WERI-Rb-1 (cell line): ENCODE data around the gene ADCK1.
"Not testable (repeated sequence)": the region's sequence is repeated elsewhere in the genome, so short reads cannot be mapped to it uniquely, and the experiment has no call there.

Experiments used
- DNase-seq: peaks from one replicate; pipeline ENCODE4 v3.0.0-alpha.2; 2020
- H3K27ac ChIP-seq: fragments of 250-450 bp; sonication (Bioruptor Pico); 2 replicates; pipeline ENCODE4 v1.5.1; 2020; ENCODE audit warnings: mild to moderate bottlenecking, moderate library complexity
- H3K27me3 ChIP-seq: fragments of 250-450 bp; sonication (Bioruptor Pico); 2 replicates; pipeline ENCODE4 v1.5.1; 2021; ENCODE audit warnings: mild to moderate bottlenecking, low read depth, moderate library complexity; ENCODE audit not compliant: insufficient read depth, severe bottlenecking
- H3K36me3 ChIP-seq: fragments of 250-450 bp; sonication (Bioruptor Pico); 2 replicates; pipeline ENCODE4 v1.5.1; 2020; ENCODE audit warnings: mild to moderate bottlenecking, moderate library complexity
- H3K4me3 ChIP-seq: 2 replicates; pipeline ENCODE4 v1.5.1; 2011; ENCODE audit warnings: low read depth, mild to moderate bottlenecking, control low read depth, low read length
- H3K9me3 ChIP-seq: fragments of 250-450 bp; sonication (Bioruptor Pico); 2 replicates; pipeline ENCODE4 v1.5.1; 2021; ENCODE audit warnings: mild to moderate bottlenecking, moderate library complexity; ENCODE audit not compliant: severe bottlenecking
- TF ChIP-seq, protein P1 (sequence below): IDR thresholded peaks from 2 replicates; pipeline ENCODE4 v1.5.1; 2011; ENCODE audit warnings: low read depth, mild to moderate bottlenecking, control low read depth, inconsistent platforms, low read length

The ADCK1 gene

GRCh38 chr14:77882636-77883035 is 82.7 kb downstream of the ADCK1 start:
- DNase-seq = no peak
- Histone ChIP-seq H3K27ac (no peak overlapping the region; the same call in 1 of the 2 replicates), H3K36me3 (no peaks in the 10 kb centered on the region), H3K9me3 (no peaks in the 10 kb centered on the region), H3K27me3 (no peaks in the 10 kb centered on the region), H3K4me3 (no peak overlapping the region)
- TF ChIP-seq, protein P1, sequence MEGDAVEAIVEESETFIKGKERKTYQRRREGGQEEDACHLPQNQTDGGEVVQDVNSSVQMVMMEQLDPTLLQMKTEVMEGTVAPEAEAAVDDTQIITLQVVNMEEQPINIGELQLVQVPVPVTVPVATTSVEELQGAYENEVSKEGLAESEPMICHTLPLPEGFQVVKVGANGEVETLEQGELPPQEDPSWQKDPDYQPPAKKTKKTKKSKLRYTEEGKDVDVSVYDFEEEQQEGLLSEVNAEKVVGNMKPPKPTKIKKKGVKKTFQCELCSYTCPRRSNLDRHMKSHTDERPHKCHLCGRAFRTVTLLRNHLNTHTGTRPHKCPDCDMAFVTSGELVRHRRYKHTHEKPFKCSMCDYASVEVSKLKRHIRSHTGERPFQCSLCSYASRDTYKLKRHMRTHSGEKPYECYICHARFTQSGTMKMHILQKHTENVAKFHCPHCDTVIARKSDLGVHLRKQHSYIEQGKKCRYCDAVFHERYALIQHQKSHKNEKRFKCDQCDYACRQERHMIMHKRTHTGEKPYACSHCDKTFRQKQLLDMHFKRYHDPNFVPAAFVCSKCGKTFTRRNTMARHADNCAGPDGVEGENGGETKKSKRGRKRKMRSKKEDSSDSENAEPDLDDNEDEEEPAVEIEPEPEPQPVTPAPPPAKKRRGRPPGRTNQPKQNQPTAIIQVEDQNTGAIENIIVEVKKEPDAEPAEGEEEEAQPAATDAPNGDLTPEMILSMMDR = no peak

GRCh38 chr14:77883131-77883846 is 83.4 kb downstream of the ADCK1 start:
- Histone ChIP-seq H3K36me3 (no peaks in the 10 kb centered on the region), H3K9me3 (no peaks in the 10 kb centered on the region), H3K27me3 (no peaks in the 10 kb centered on the region), H3K27ac (no peak overlapping the region; the same call in 1 of the 2 replicates), H3K4me3 (no peak overlapping the region)
- DNase-seq = no peak
- TF ChIP-seq, protein P1 = no peak

DNA sequence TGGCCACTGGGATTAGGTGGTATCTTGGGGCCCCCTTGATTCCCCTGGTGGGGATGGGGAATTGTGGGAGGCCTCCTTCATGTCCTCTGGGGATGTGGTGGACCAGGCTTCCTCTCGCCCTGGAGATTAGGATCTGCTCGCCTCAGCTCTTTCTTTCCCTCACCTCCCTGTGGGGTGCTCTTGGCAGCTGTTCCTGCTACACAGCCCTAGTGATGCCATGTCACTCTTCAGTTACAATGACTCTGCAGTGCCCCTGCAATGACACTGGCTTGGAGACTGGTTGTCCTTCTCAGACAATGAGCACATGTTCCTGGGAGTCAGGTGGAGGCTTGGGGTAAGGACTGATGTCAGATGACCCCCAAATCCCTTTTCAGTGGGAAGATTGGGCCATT is 83.9 kb downstream of the ADCK1 start:
- Histone ChIP-seq H3K36me3 (no peaks in the 10 kb centered on the region), H3K27ac (no peak overlapping the region), H3K27me3 (no peaks in the 10 kb centered on the region), H3K4me3 (no peak overlapping the region), H3K9me3 (no peaks in the 10 kb centered on the region)
- TF ChIP-seq, protein P1 = no peak
- DNase-seq = no peak

DNA sequence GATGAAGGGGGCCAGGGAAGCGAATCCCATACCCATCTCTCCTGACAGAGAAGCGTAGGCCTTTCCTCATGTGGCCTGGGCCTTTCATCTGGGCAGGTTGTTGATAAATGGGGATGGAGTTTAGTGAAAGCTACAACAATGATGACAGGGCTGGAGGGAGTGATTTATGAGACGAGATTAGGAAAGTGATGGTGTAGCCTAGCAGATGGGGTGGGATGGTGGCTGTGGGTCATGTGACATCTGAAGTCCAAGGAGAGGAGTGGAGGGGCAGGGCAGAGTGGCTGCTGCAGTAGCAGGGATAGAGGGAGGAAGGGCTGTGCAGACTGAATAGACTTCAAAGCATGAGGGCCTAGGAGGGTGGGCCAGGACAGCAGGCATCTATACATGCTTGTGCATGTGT is 85.5 kb downstream of the ADCK1 start:
- Histone ChIP-seq H3K27me3 (no peaks in the 10 kb centered on the region), H3K4me3 (no peak overlapping the region), H3K27ac (no peak overlapping the region), H3K36me3 (no peaks in the 10 kb centered on the region), H3K9me3 (no peaks in the 10 kb centered on the region)
- DNase-seq = peak; percentile 71
- TF ChIP-seq, protein P1 = no peak

DNA sequence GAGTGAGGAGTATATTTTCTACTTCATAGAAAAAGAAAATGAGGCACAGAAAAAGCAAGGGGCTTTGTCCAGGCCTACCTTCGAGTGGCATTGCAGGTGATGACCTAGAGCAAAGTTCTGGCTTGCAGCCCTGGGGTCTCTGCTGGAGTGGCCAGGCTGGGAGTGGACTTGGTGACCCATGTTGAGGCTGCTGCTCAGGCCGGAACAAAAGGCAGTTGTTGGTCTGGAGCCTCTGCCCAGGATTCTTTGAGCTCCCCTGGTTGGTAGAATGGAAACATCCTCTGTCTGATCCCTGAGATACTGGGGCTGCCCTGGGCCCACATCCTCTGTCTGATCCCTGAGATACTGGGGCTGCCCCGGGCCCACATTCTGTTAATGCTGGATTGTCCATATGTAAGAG is 86.1 kb downstream of the ADCK1 start:
- Histone ChIP-seq H3K4me3 (no peak overlapping the region), H3K27me3 (no peaks in the 10 kb centered on the region), H3K9me3 (no peaks in the 10 kb centered on the region), H3K36me3 (no peaks in the 10 kb centered on the region), H3K27ac (no peak overlapping the region; the same call in 1 of the 2 replicates)
- TF ChIP-seq, protein P1 = no peak
- no peak for DNase-seq

DNA sequence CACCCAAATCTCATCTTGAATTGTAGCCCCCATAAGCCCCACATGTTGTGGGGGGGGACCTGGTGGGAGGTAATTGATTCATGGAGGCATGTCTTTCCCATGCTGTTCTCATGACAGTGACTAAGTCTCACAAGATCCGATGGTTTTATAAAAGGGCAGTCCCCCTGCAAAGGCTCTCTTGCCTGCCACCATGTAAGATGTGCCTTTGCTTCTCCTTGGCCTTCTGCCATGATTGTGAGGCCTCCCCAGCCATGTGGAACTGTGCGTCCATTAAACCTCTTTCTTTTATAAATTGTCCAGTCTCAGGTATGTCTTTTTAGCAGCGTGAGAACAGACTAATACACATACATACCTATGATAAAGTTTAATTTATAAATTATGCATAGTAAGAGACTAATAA is 89.0 kb downstream of the ADCK1 start:
- H3K9me3 ChIP-seq, H3K4me3 ChIP-seq, H3K36me3 ChIP-seq: not testable (repeated sequence)

More for the DNA sequence above, 89.0 kb downstream of the ADCK1 start:
- H3K27ac ChIP-seq, H3K27me3 ChIP-seq, DNase-seq: not testable (repeated sequence)
